ENCODE data around the gene NR1D2. TPM values are rescaled to one million over a fixed set of nuclear protein-coding genes. Genes with fewer than 3 reads are reported as not detected.

NR1D2 gene
- total and polyA plus RNA-seq, 2 experiments from 2014 or later: 6.6 to 20.7 TPM

- peaks cover 23% of the 10 kb centered on the region for H3F3A ChIP-seq (replicated peaks; ENCODE audit: low read depth)
Measured at GRCh38 chr3:23921052-23921511, 24.0 kb upstream of the NR1D2 start.

More at GRCh38 chr3:23921052-23921511, 24.0 kb upstream of the NR1D2 start:
- no peaks in the 10 kb centered on the region for H3K9me2 ChIP-seq (ENCODE audit: insufficient read depth)
- no peak for DNase-seq (ENCODE audit: low spot score)
- H3K4me3 Mint-ChIP-seq: no peak overlapping the region
- H3K4me1 Mint-ChIP-seq: peaks cover 22% of the 10 kb centered on the region
- H2AFZ ChIP-seq: no peak overlapping the region
- peaks cover 24% of the 10 kb centered on the region for H3K27me3 Mint-ChIP-seq (ENCODE audit: insufficient read depth, low read depth, poor library complexity)
- no peak overlapping the region for H3K4me2 ChIP-seq
- peak overlapping the region; percentile 65; the same call in 1 of the 2 replicates for H3K27ac Mint-ChIP-seq
- H3K79me2 ChIP-seq (replicated peaks; ENCODE audit: insufficient read depth): peaks cover 25% of the 10 kb centered on the region
- H3K4me1 ChIP-seq (ENCODE audit: insufficient read depth): peaks cover 11% of the 10 kb centered on the region
- ATAC-seq: no peak
- peaks cover 21% of the 10 kb centered on the region for H3K36me3 ChIP-seq (ENCODE audit: insufficient read depth)
- H3K9me3 Mint-ChIP-seq: no peaks in the 10 kb centered on the region
- H3K27me3 ChIP-seq (ENCODE audit: insufficient read depth): peaks cover 1% of the 10 kb centered on the region; the same call in 1 of the 2 replicates
- H3K36me3 Mint-ChIP-seq (ENCODE audit: low read depth): peaks cover 49% of the 10 kb centered on the region
- H3K4me3 ChIP-seq: no peak overlapping the region
- H4K20me1 ChIP-seq (replicated peaks; ENCODE audit: insufficient read depth): peaks cover 14% of the 10 kb centered on the region
- H3K27ac ChIP-seq (ENCODE audit: low read depth): peak overlapping the region; percentile 24; the same call in 1 of the 2 replicates
- TF ChIP-seq POLR2AphosphoS5 (IDR thresholded peaks at IDR 0.05; ENCODE audit: low read depth): peak; percentile 49; the same call in 1 of the 2 replicates
- no peak for TF ChIP-seq ZNF462 (CRISPR knock-in tag; IDR thresholded peaks at IDR 0.05)
